HG03520 (cell line): Measurements from ENCODE around the gene ZDHHC14.
"Not testable (repeated sequence)": the region's sequence is repeated elsewhere in the genome, so short reads cannot be mapped to it uniquely, and the experiment has no call there.

Experiments used
- ATAC-seq: cut with Tn5 transposase; IDR thresholded peaks from one replicate; pipeline ENCODE4 v1.9.1; 2021; ENCODE audit warnings: mild to moderate bottlenecking, moderate library complexity; ENCODE audit not compliant: unreplicated experiment

The ZDHHC14 gene

DNA sequence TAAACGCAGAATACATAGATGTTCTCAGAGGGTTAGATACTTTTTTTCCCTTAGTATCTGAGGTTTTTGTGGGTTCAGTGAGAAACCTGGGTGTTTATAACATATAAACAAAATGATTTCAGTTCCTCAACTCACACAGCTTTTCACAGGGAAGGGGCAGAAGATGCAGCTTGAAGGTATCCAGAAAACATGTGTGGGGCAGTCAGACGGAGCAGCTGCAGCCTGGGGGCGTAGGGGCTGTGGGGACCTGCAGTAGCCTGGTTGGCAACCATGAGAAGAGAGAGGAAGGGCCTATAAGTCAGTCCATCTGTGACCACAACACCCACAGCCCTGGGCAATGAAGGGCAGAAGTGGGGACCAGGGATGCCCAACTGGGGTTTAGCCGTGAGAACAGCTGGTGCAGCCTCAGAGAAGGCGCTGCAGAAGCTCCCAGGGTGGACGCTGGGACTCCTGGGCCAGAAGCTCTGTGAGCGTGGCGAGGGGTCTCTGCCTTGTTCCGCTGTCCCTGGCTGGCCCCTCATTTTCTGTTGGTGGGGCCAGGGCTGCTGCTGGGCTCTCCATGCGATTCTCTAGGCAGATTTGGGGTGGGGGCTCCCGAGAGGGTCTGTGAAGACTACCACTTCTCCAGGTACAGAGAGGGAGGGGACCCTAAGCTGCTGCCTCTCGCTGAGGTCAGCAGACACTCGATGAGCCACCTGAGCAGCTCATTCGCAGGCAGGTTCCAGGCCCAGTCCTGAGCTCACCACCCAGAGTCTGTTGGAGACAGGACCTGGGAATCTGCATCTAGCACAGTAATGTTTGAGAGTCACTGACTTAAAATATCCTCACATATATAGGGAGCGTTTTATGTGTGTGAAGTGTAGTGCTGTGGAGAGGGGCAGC, 181.2 kb downstream of the ZDHHC14 start:
- ATAC-seq, result peak; percentile 39

DNA sequence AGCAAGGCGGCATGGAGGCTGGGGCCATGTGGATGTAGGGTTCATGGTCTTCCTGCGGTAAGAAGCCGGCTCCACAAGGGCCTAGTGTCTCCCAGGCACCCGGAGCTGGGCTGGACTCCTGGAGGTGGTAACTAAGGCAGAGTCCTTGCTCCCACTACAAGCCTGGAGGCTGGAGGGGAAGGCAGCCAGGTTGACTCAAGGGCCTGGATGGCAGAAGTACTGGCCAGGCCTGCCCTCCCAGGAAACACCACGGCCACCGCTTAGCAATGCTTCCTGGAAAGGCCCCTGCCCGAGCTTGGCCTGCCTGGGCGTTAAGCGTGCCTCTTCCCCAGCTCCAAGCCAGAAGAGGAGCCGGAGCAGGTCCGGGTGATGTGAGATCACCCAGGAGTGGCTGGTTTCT, 182.0 kb downstream of the ZDHHC14 start:
- no peak for ATAC-seq

DNA sequence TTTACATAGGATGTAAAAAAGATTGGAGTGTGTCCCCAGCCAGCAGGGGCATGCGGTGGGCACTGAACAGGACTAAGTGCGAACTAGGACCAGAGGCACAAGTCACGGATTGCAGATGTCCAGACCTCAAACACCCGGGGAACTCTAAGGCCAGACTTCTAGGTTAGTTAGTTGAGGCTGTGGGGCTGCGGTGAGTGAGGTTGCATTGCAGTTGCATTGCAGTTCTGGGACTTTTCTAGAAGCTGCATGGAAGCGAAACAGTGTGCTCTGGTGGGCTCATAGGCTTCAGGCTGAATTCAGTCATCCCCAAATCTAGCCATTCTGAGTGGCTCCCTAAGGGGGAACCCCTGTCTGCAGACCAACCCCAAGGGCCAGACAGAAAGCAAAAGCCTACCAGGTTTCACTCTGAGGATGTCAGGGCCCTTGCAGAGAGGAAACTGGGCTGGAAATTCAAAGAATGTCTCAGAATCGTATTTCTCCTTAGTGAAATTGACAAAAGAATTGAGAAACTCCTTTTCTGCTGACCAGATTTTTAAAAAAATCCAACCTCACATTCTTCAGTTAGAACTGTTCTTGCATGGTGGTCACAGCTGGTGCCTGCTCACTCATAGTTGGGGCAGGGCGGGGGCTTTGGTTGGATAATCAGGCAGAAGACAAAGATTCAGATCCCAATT, 182.8 kb downstream of the ZDHHC14 start:
- ATAC-seq, result peak; percentile 68

DNA sequence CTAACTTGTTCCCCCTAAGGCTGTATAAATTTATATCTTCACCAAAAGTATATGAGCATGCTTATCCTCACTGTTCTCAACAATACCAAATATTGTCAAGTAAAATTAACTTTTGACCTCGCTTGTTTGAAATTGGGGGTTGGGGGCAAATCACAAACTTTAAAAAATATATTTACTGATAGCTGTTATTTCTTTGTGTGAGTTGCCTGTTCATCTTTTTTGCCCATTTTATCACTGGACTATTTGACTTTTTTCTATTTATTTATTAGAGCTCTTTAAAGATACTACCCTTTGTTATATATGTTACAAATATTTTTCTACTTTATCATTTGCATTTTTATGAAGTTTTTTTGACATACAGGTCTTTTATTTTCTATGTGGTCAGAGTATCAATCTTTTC, 187.7 kb downstream of the ZDHHC14 start:
- ATAC-seq, result no peak

DNA sequence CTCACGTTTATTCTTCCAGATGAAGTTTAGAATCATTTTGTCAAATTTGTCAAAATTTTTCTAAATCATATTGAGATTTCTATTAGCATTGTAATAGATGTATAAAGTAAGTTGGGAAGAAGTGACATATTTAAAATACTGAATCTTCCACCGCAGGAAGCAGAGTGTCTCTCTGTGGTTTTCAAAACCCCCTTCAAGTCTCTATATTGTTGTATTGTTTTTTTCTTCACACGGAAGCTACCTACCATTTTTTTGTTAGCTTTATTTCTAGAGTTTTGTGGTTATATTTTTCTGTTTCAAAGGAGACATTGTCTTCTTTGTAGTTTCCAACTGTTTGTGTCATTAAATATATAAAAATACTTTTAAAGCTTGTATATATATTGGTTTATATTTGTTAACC, 188.6 kb downstream of the ZDHHC14 start:
- ATAC-seq, result no peak

DNA sequence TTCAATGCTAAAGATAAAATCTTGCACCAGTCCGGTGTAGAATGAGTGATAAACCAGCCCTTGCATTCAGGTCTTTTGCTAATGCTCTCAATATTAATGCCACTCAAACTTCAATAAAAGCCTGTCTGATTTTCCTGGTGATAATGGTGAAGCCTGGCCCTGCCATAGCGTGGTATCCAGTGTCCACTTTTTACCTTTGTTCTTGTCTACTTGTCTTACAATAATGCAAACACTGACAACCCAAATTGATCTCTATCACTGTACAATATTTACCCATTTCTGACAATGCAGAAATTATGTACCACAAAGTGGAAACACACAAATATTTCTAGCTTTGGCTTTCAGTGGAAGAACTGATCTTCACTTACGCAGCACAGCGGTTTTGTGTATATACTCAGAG, 189.1 kb downstream of the ZDHHC14 start:
- no peak for ATAC-seq

DNA sequence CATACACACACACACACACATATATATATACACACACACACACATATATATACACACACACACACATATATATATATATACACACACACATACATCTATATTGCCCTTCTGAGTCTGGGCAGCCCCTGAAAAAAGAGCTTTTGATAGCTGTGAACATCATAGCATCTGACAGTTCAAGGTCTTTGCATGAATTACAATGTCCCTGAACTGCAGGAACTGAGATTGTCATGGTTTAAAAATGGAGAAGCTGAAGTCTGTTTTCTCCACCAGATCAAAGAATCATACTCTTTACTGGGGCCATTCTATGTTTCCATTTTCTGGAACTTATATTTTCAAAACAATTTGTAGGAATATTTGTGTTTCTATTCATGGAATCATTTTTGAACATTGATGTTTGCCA, 189.8 kb downstream of the ZDHHC14 start:
- ATAC-seq, result no peak

DNA sequence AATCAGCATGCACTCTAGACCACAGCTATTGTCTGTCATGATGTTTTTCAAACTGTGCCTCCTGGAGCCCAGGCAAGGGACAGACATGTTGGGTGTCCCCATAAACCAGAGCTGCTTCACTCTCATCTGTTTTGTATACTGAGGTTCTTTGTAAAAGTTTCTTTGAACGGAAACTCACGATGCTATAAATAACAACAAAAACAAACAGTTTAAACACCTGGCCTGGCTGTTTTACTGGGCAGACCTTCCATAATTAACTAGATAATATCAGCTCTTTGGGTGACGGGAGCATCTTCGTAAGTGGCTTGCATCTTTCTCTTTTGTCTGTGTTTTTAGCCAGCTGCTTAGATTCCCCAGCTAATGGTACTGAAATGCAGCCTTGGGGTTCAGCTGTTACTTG, 190.3 kb downstream of the ZDHHC14 start:
- peak; percentile 45 for ATAC-seq

DNA sequence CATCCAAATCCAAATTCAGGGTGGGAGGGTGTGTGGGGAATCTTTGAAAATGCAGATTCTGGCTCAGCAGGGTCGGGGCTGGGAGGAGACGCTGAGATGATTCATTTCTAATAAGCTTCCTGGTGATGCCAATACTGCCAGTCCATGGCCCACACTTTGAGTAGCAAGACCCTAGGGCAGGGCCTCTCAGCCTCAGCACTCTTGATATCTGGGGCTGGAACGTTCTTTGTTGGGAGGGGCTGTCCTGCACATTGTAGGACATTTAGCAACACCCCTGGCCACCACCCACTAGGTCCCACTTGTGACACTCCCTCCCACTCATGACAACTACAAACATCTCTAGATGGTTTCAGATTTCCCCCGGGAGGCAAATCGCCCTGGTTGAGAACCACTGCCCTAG, 191.0 kb downstream of the ZDHHC14 start:
- no peak for ATAC-seq

DNA sequence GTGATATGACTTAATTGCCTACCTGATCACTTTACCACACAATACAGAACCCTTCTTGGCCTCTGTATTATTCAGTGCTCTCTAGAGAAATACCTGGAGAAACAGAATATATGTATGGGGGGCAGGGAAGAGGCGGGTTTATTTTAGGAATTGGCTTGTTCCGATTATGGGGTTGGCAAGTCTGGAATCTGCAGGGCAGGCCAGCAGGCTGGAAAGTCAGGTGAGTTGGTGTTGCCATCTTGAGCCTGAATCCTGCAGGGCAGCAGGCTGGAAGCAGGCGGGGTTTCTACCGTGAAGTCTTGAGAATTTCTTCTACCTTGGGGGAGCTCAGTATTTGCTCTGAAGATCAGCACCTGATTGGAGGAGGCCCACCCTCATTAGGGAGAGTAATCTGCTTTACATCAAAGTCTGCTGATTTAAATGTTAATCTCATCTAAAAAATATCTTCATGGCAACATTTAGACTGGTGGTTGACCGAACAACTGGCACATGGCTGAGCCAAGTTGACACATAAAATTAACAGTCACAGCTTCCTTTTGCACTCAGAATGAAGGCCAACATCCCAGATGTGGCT, 193.9 kb downstream of the ZDHHC14 start:
- ATAC-seq, result no peak

DNA sequence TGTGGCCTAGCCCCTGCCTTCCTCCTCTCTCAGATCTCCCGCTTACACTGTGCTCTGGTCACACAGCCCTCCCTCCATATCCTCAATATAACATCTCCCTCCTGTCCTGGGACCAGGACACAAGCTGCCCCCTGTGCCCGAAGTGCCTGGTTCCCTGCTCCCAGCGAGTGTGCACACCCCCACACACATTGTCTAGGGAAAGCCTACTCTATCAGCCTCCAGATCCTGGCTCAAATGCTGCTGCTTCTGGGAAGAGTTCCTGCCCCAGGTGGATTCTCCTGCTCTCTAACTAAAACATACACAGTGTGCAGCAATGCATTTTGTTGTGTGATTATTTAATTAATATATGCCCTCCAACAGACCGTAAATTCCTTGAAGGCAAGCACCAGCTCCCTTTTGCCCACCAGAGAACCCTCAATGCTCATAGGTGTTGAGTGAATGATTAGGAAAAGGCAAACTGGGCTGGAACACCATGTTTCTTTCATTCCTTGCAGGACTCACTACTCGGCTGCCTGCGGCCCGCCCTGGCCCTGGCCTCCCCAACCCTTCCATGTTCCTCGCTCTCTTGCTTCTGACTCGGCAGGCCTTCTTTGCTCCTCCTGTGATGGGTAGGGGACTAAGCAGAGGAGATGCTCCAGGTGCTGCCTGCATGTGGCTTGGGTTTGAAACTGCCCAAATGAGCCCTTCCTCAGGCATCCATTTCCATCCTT, 194.6 kb downstream of the ZDHHC14 start:
- no peak for ATAC-seq

DNA sequence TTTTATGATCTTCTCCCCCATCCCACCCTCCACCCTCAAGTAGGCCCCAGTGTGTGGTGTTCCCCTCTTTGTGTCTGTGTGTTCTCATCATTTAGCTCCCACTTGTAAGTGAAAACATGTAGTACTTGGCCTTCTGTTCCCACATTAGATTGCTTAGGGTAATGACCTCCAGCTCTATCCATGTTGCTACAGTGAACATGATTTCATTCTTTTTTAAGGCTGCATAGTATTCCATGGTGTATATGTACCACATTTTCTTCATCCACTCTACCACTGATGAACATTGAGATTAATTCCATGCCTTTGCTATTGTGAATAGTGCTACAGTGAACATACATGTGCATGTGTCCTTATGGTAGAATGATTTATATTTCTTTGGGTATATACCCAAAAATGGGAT, 196.0 kb downstream of the ZDHHC14 start:
- ATAC-seq, result not testable (repeated sequence)

DNA sequence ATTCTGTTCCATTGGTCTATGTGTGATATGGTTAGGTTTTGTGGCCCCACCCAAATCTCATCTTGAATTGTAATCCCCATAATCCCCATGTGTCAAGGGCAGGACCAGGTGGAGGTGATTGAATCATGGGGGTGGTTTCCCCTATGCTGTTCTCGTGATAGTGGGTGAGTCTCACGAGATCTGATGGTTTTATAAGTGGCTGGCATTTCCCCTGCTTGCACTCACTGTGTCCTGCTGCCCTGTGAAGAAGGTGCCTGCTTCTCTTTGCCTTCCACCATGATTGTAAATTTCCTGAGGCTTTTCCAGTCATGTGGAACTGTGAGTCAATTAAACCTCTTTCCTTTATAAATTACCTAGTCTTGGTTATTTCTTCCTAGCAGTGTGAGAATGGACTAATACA, 197.5 kb downstream of the ZDHHC14 start:
- not testable (repeated sequence) for ATAC-seq

DNA sequence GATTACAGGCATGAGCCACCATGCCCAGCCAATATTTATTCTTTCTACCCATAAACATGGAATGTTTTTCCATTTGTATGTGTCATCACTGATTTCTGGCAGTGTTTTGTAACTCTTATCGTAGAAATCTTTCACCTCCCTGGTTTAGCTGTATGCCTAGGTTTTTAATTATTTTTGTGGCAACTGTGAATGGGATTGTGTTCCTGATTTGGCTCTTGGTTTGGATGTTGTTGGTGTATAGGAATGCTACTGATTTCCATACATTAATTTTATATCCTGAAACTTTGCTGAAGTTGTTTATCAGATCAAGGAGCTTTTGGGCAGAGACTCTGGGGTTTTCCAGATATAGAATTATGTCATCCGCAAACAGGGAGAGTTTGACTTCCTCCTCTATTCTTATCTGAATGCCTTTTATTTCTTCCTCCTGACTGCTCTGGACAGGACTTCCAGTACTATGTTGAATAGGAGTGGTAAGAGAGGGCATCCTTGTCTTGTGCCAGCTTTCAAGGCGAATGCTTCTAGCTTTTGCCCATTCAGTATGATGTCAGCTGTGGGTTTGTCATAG, 198.6 kb downstream of the ZDHHC14 start:
- ATAC-seq, result no peak

DNA sequence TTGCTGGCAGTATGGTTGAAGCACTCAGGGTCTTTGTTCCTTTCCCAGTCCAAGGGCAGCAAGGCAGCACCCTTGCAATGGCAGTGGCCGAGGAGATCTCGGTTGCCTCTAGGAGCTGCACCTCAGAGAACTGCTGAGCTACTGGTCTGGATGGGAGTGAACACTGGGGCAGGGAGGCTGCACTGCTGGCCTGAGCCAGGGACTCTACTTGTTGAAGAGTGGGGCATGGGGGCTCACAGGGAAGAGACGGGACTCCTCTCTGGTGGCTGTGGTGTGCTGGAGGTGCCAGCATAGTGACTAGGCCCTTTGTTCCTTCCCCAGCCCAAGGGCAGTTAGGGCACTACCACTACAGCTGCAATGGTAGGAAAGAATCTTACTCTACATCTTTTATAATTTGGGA, 203.0 kb downstream of the ZDHHC14 start:
- no peak for ATAC-seq

DNA sequence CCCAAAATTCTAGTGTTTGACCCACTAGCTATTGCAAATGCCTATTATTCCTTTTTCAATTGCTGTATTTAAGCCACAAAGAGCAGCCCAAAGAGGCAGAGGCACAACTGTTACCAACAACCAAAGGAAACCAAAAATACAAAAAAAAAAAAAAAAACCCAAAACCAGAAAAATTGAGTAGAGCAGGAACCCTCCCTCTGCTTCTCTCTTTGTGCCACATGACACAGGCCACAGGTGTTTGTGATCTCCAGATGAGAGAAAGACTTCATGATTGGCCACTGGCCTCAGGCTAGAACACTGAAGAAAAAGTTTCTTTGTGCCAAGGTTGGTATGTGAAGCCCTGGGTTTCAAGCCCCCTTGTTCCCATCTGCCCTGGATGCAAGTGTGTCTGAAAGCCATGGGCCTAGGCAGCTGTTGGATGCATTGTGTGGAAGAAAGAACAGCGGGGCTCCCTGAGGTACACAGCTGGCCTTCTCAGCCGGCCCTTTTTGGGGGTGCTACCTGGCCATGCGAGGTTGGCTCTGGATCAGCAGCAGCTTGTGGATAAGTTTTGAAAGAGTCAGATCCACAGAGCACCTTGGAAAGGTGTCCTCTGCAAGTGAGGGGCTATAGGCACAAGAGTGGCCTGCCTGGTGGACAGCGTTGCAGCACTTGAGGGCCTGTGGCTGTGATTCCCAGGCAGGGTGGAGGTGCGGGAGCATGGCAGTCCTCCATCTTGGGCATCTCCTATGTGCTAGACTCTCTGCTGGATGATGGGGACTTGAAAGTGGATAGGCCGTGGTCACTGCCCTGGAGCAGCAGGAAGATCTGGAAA, 204.5 kb downstream of the ZDHHC14 start:
- no peak for ATAC-seq

DNA sequence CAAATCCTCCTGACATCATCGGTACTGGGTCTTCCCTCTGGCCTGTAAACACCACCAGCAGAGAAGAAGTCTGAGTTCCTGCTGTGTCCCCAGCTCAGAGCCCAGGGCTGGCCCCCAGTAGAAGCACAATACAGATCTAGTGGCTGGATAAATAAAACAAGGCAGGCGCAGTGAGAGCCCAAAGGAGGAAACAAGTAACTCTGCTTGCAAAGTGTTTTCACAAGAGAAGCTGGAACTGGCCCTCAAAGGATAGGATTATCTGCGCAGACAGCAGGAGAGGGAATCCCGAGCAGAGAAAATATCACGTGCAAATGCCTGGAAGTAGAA, 205.1 kb downstream of the ZDHHC14 start:
- ATAC-seq, result no peak

DNA sequence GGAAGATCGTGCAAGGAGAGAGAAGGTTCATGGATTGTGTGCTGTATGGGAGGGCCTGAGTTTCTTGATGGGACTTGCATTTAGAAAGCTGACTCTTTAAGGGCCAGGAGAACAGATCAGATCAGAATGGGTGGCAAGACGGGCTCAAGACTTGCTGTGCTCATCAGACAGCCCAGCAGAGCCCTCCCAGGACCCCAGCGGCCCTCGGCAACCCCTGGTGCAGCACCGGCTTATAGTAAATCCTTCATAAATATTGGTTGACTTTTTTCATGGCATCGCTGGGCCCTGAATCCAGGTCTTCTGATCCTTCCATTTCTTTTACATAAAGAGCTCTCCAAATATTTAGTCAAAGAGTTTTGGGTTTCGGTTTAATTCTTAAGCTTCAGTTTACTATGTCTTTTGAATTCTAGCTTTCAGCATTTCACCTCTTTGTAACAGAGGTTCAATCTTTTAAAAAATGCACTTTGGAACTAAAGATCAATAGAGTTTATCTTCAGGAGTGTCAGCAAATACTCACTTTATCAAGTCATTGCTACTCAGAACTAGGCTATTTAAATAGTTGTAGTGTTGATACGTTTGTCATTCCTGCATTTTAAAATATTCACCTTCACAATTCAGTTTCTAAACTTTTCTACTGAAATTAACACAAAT, 205.6 kb downstream of the ZDHHC14 start:
- ATAC-seq, result no peak

DNA sequence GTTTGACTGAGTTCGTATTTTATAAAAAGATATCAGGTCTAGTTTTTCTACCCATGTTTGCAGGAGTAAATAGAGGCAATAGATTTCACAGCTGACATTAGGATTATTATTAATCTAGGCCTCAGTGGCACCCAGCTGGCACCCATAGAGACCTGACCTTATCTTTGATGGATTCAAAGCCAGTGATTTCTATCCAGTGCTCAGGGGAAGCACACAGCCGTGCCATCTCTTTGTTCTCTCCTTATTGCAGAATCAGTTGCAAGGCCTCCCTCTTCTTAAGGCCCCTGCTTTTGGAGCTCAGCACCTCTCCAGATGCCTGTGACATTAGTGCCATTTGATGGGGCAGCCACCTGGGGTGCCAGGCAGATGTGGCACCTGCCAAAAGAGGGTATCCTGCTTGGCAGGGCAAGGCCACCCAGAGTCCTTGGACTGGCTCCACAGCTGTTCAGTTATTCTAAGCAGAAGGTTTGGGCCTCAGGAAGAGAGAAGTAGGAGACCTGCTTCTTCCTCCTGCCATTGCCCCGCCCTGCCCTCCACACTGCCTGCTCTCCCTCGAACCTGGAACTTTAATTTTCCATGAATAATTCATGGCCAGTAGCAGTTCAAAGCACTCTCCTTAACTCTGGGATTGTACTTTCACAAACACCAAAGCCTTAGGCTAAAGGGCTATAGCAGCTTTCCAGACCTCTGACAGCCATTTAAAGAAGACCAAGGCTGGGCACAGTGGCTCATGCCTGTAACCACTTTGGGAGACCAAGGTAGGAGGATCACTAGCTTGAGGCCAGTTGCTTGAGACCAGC, 206.3 kb downstream of the ZDHHC14 start:
- ATAC-seq, result no peak
